HG03469 (cell line): ENCODE data around the gene USP9Y.

ENCODE experiments used
- ATAC-seq: cut with Tn5 transposase; IDR thresholded peaks from one replicate; pipeline ENCODE4 v1.9.1; 2021; ENCODE audit warnings: mild to moderate bottlenecking, moderate library complexity, moderate number of reproducible peaks; ENCODE audit not compliant: unreplicated experiment

Gene USP9Y

GRCh38 chrY:12784521-12784920 lies 83.5 kb downstream of the USP9Y start:
- ATAC-seq: no peak

GRCh38 chrY:12793999-12794398 lies 93.0 kb downstream of the USP9Y start:
- ATAC-seq: peak; percentile 62

- ATAC-seq: no peak
Measured at GRCh38 chrY:12808046-12808445, 107.0 kb downstream of the USP9Y start.

GRCh38 chrY:12809034-12809433 lies 108.0 kb downstream of the USP9Y start:
- no peak for ATAC-seq

GRCh38 chrY:12823408-12823807 lies 122.4 kb downstream of the USP9Y start:
- no peak for ATAC-seq

GRCh38 chrY:12826791-12827190 lies 125.8 kb downstream of the USP9Y start:
- ATAC-seq: no peak

- ATAC-seq: no peak
Measured at GRCh38 chrY:12833284-12833683, 132.3 kb downstream of the USP9Y start.

GRCh38 chrY:12837550-12837949 lies 136.5 kb downstream of the USP9Y start:
- no peak for ATAC-seq

GRCh38 chrY:12841368-12841767 lies 140.3 kb downstream of the USP9Y start:
- ATAC-seq: no peak

- ATAC-seq: no peak
Measured at GRCh38 chrY:12846793-12847192, 145.8 kb downstream of the USP9Y start.

GRCh38 chrY:12855791-12856275 lies 154.8 kb downstream of the USP9Y start:
- no peak for ATAC-seq

- no peak for ATAC-seq
Measured at GRCh38 chrY:12867960-12868359, 166.9 kb downstream of the USP9Y start.

GRCh38 chrY:12896973-12897372 lies 195.9 kb downstream of the USP9Y start:
- no peak for ATAC-seq

GRCh38 chrY:12898604-12899003 lies 197.6 kb downstream of the USP9Y start:
- no peak for ATAC-seq

- ATAC-seq: peak; percentile 72
Measured at GRCh38 chrY:12904618-12905516, 203.8 kb downstream of the USP9Y start, which contains the start of gene DDX3Y. Gene DDX3Y, plus strand, starts transcription at chrY:12904868. Its CDS starts 69 bp downstream, at chrY:12904937.

- peak; percentile 29 for ATAC-seq
Measured at GRCh38 chrY:12905517-12905872, 204.5 kb downstream of the USP9Y start.

GRCh38 chrY:12905895-12906294 lies 204.9 kb downstream of the USP9Y start:
- no peak for ATAC-seq
